ENCODE results near the gene LDLRAD1.
A peak's percentile ranks its signal among the peaks of the same experiment; 100 is the strongest.

- no peak for TF ChIP-seq EZH2 (IDR thresholded peaks at IDR 0.05; ENCODE audit: low read depth, unreplicated experiment)
- no peak for TF ChIP-seq ZNF462 (CRISPR knock-in tag; IDR thresholded peaks at IDR 0.05)
- TF ChIP-seq CTCF (conservative IDR thresholded peaks at IDR 0.05; ENCODE audit: low read depth in 2 of 2), result peak; percentile 53 to 71
- TF ChIP-seq CREB1 (CRISPR knock-in tag; IDR thresholded peaks at IDR 0.05; ENCODE audit: low read depth), result no peak
- TF ChIP-seq POLR2AphosphoS5 (IDR thresholded peaks at IDR 0.05; ENCODE audit: low read depth), result no peak
- TF ChIP-seq JUNB (IDR thresholded peaks at IDR 0.05; ENCODE audit: unreplicated experiment), result no peak
- TF ChIP-seq REST (IDR thresholded peaks at IDR 0.05; ENCODE audit: unreplicated experiment), result no peak
- TF ChIP-seq ETS1 (IDR thresholded peaks at IDR 0.05), result no peak
- TF ChIP-seq NANOG (IDR thresholded peaks at IDR 0.05; ENCODE audit: borderline replicate concordance), result no peak
- no peak for TF ChIP-seq ZNF331 (CRISPR knock-in tag; IDR thresholded peaks at IDR 0.05; ENCODE audit: low read depth)
- TF ChIP-seq EZH2phosphoT487 (IDR thresholded peaks at IDR 0.05; ENCODE audit: unreplicated experiment), result no peak
- no peak for TF ChIP-seq ZNF114 (CRISPR knock-in tag; IDR thresholded peaks at IDR 0.05)
- no peak for TF ChIP-seq STAT1 (IDR thresholded peaks at IDR 0.05; ENCODE audit: unreplicated experiment)
Observed at GRCh38 chr1:53959664-53960250, 58.2 kb downstream of the LDLRAD1 start.
